Measurements from ENCODE around the gene TTC28. TPM values are rescaled to one million over a fixed set of nuclear protein-coding genes. Genes with fewer than 3 reads are reported as not detected.

TTC28 gene
- total RNA-seq, 1 donor from 2014 or later = 16.4 TPM

DNA sequence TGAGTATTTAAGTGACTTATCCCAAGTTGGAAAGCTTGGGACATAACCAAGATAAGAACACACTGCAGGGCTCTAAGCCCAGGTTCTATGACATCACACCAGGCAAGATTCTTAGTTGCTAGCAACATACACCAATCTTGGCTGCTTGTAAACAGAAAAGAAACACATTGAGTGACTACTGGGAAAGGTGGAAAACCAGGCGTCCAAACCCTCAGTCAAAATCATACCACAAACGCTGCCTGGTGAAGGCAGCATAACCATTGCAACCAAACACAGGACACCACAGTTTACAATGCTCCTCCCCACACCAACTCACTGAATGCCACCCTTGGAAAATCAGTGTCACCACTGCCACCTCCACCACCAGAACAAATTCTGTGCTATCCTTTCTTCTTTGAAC, 379.9 kb downstream of the TTC28 start:
- H3K27ac ChIP-seq (replicated peaks) = peak overlapping the region; percentile 78

DNA sequence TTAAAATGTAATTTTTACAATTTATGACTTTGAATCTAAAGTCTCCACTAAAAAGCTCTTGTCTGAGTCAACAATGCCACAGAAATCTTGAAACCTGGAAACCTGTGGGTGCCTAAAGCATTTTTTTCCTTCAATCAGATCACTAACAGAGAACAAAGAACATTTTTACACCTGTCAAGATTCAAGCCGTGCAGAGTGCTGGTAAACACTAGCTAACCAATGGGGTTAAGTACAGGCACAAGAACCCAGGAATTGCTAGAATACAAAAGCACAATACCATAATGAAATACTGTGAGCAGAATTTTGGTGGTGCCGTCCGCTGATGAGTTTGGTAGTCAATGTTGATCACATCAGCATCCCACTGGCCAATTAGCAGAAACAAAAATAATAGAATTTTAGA, 380.3 kb downstream of the TTC28 start:
- Histone ChIP-seq H3K36me3 (no peaks in the 10 kb centered on the region), H3K27ac (replicated peaks) (peak overlapping the region; percentile 78), H3K9me3 (replicated peaks) (no peaks in the 10 kb centered on the region), H3K4me3 (no peak overlapping the region), H3K4me1 (peaks cover 41% of the 10 kb centered on the region), H3K27me3 (ENCODE audit: low read depth) (no peaks in the 10 kb centered on the region)
- TF ChIP-seq, protein P1, sequence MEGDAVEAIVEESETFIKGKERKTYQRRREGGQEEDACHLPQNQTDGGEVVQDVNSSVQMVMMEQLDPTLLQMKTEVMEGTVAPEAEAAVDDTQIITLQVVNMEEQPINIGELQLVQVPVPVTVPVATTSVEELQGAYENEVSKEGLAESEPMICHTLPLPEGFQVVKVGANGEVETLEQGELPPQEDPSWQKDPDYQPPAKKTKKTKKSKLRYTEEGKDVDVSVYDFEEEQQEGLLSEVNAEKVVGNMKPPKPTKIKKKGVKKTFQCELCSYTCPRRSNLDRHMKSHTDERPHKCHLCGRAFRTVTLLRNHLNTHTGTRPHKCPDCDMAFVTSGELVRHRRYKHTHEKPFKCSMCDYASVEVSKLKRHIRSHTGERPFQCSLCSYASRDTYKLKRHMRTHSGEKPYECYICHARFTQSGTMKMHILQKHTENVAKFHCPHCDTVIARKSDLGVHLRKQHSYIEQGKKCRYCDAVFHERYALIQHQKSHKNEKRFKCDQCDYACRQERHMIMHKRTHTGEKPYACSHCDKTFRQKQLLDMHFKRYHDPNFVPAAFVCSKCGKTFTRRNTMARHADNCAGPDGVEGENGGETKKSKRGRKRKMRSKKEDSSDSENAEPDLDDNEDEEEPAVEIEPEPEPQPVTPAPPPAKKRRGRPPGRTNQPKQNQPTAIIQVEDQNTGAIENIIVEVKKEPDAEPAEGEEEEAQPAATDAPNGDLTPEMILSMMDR (IDR thresholded peaks at IDR 0.05; ENCODE audit: borderline replicate concordance) = no peak
- intact Hi-C loops (cut with micrococcal nuclease) = no loop called here
- no peak for DNase-seq

More for the DNA sequence above, 379.9 kb downstream of the TTC28 start:
- TF ChIP-seq, protein P1 (IDR thresholded peaks at IDR 0.05; ENCODE audit: borderline replicate concordance) = no peak
- Histone ChIP-seq H3K4me3 (peak overlapping the region; percentile 18), H3K4me1 (peaks cover 41% of the 10 kb centered on the region), H3K36me3 (no peaks in the 10 kb centered on the region), H3K27me3 (ENCODE audit: low read depth) (no peaks in the 10 kb centered on the region), H3K9me3 (replicated peaks) (no peaks in the 10 kb centered on the region)
- intact Hi-C loops (cut with micrococcal nuclease) = no loop called here
- peak; percentile 15 for DNase-seq

DNA sequence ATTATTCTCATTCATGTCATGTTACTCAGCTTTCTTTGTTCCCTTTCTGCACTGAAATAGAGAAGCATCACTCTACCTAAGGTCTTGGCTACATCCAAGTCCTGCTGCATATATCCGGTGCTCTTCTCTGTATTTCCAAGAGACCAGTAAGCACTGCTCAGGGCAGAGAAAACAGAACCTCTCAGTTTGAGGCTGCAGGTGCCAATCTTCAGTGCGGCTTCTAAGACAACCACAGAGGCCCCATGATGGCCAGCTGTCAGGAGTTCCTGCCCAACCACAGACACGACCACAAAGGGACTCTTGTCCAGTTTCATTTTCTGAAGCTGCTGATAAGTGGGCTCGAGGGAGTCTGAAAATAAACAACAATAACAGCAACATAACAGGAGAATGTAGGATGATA, 382.1 kb downstream of the TTC28 start:
- intact Hi-C loops (cut with micrococcal nuclease) = no loop called here

DNA sequence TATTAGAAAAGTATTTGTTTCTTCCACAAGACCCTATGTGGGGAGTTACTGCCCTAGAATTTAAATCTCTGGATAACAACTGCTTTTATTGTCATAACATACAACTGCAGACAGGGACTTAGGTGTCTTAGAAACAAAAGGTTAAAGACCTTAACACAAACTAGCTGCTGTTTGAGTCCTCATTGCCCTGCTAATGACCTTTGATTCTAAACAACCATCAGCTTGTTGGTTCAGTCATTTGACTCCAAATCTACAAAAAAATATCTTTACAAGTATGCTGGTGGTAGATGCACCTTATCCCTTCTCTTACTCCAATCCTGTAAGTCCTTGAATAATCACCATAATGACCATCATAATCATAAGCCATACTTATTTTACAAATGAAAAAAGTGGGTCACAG, 383.2 kb downstream of the TTC28 start:
- TF ChIP-seq, protein P1 (IDR thresholded peaks at IDR 0.05; ENCODE audit: borderline replicate concordance) = no peak
- Histone ChIP-seq H3K36me3 (no peaks in the 10 kb centered on the region), H3K27ac (replicated peaks) (no peak overlapping the region), H3K4me3 (no peak overlapping the region), H3K27me3 (ENCODE audit: low read depth) (no peaks in the 10 kb centered on the region), H3K9me3 (replicated peaks) (no peaks in the 10 kb centered on the region), H3K4me1 (peaks cover 41% of the 10 kb centered on the region)
- DNase-seq = no peak
- intact Hi-C loops (cut with micrococcal nuclease) = no loop called here

More for the DNA sequence above, 382.1 kb downstream of the TTC28 start:
- DNase-seq = no peak
- Histone ChIP-seq H3K4me3 (no peak overlapping the region), H3K27me3 (ENCODE audit: low read depth) (no peaks in the 10 kb centered on the region), H3K9me3 (replicated peaks) (no peaks in the 10 kb centered on the region), H3K27ac (replicated peaks) (peak overlapping the region; percentile 4), H3K36me3 (no peaks in the 10 kb centered on the region), H3K4me1 (peaks cover 41% of the 10 kb centered on the region)
- TF ChIP-seq, protein P1 (IDR thresholded peaks at IDR 0.05; ENCODE audit: borderline replicate concordance) = no peak

DNA sequence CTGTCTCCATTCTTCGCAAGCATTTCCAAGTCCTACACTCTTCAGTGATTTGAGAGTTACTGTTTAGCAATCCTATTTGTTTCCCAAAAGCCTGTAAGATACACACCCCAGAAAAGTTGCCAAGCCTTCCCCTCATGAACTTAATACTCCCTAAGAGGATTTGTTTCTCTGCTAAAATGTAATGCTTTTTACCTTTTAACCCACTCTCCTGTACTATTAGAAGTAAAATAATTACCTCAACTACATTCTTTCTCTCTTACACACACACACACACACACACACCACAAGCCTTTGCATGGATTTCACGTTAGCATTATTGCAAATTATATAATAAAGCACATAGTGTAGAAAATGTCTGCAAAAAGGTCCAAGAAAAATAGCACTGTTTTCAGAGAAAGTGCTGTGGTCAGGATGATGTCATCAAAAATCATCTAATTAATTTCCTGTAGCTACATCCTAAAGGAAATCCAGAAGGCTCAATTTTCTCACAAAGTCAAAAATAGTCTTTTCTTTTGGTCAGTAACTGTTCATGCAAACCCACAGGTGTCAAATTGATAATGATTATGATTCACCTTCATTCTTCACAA, 396.5 kb downstream of the TTC28 start:
- no peak overlapping the region for H3K27ac ChIP-seq (replicated peaks)
- DNase-seq = no peak
- no peaks in the 10 kb centered on the region for H3K9me3 ChIP-seq (replicated peaks)
- no peaks in the 10 kb centered on the region for H3K36me3 ChIP-seq
- H3K4me1 ChIP-seq = peaks cover 19% of the 10 kb centered on the region
- H3K27me3 ChIP-seq (ENCODE audit: low read depth) = no peaks in the 10 kb centered on the region
- TF ChIP-seq, protein P1 (IDR thresholded peaks at IDR 0.05; ENCODE audit: borderline replicate concordance) = no peak
- H3K4me3 ChIP-seq = no peak overlapping the region
- intact Hi-C loops (cut with micrococcal nuclease) = no loop called here

Measured in left ventricle myocardium inferior (tissue), 1 donor.